T-helper 2 cell (primary cell): ENCODE results near the gene NDFIP1.

Experiments
- DNase-seq, 5 experiments: peaks; one replicate each; pipeline versions ENCODE4 v3.0.0 to v3.0.0-alpha.2; 2012 to 2022

NDFIP1 gene

GRCh38 chr5:142119051-142119625 is 10.6 kb downstream of the NDFIP1 start:
- DNase-seq: no peak

- no peak for DNase-seq
Observed at GRCh38 chr5:142120247-142120935, 11.8 kb downstream of the NDFIP1 start.

- DNase-seq: no peak
Observed at GRCh38 chr5:142122121-142122520, 13.5 kb downstream of the NDFIP1 start.

GRCh38 chr5:142125378-142125777 is 16.8 kb downstream of the NDFIP1 start:
- DNase-seq: no peak

- DNase-seq: no peak
Observed at GRCh38 chr5:142125963-142126362, 17.4 kb downstream of the NDFIP1 start.

GRCh38 chr5:142128675-142129208 is 20.2 kb downstream of the NDFIP1 start:
- DNase-seq: peak in 1 of 5 experiments; percentile 48

- no peak for DNase-seq
Observed at GRCh38 chr5:142129446-142130066, 21.0 kb downstream of the NDFIP1 start.

- DNase-seq: no peak
Observed at GRCh38 chr5:142131394-142131793, 22.8 kb downstream of the NDFIP1 start.

GRCh38 chr5:142132916-142133315 is 24.3 kb downstream of the NDFIP1 start:
- DNase-seq: no peak

GRCh38 chr5:142133330-142134206 is 25.0 kb downstream of the NDFIP1 start:
- DNase-seq: no peak

- no peak for DNase-seq
Observed at GRCh38 chr5:142134331-142135010, 25.9 kb downstream of the NDFIP1 start.

- DNase-seq: no peak
Observed at GRCh38 chr5:142141463-142141862, 32.9 kb downstream of the NDFIP1 start.

GRCh38 chr5:142143878-142144277 is 35.3 kb downstream of the NDFIP1 start:
- DNase-seq: peak in 1 of 5 experiments; percentile 49

- DNase-seq: peak in 4 of 5 experiments; percentile 12 to 73 (median 37)
Observed at GRCh38 chr5:142145106-142145900, 36.7 kb downstream of the NDFIP1 start.

- no peak for DNase-seq
Observed at GRCh38 chr5:142149363-142149762, 40.8 kb downstream of the NDFIP1 start.

- DNase-seq: no peak
Observed at GRCh38 chr5:142150431-142150830, 41.9 kb downstream of the NDFIP1 start.

- peak in 4 of 5 experiments; percentile 19 to 73 (median 24) for DNase-seq
Observed at GRCh38 chr5:142151436-142152383, 43.1 kb downstream of the NDFIP1 start.

GRCh38 chr5:142152384-142152732 is 43.8 kb downstream of the NDFIP1 start:
- DNase-seq: no peak

GRCh38 chr5:142153674-142154448 is 45.3 kb downstream of the NDFIP1 start:
- no peak for DNase-seq
